ENCODE results near the gene CLSTN2.

GRCh38 chr3:139987908-139988307, 52.9 kb downstream of the CLSTN2 start:
- no peak for TF ChIP-seq EP300 (IDR thresholded peaks at IDR 0.05)
- TF ChIP-seq CTCF (IDR thresholded peaks at IDR 0.05): no peak

Data from tibial nerve (tissue), 4 donors.